ENCODE data around the gene E2F6. TPM values are rescaled to one million over a fixed set of nuclear protein-coding genes. Genes with fewer than 3 reads are reported as not detected.

Gene E2F6
- total and polyA plus RNA-seq, 2 of the 4 experiments (the other 2 are of a cell fraction) = 8.2 to 10.9 TPM

GRCh38 chr2:11454824-11455223, 11.1 kb downstream of the E2F6 start:
- no peak overlapping the region for H4K5ac ChIP-seq (ENCODE audit: low read depth, low read length)
- no peak overlapping the region for H4K8ac ChIP-seq (ENCODE audit: low read depth in 2 of 2, low read length in 2 of 2)
- H4K20me1 ChIP-seq (ENCODE audit: insufficient read depth, low read length) = peaks cover 47% of the 10 kb centered on the region
- H3K27me3 ChIP-seq (ENCODE audit: control insufficient read depth, insufficient read depth, low read length) = no peaks in the 10 kb centered on the region
- no peak for ATAC-seq (ENCODE audit: low read depth)
- H3K9me3 ChIP-seq (ENCODE audit: control insufficient read depth, insufficient read depth, low read length) = no peaks in the 10 kb centered on the region
- H3K9me1 ChIP-seq (ENCODE audit: insufficient read depth, low read length) = peaks cover 8% of the 10 kb centered on the region
- peaks cover 2% of the 10 kb centered on the region; the same call in 1 of the 2 replicates for H3K4me1 ChIP-seq (ENCODE audit: control insufficient read depth, insufficient read depth, low read length)
- TF ChIP-seq ELK1 (IDR thresholded peaks at IDR 0.05; ENCODE audit: borderline replicate concordance, low read depth, low read length) (no peak), CEBPB (IDR thresholded peaks at IDR 0.05; ENCODE audit: low read depth, low read length) (peak; percentile 60; the same call in 1 of the 2 replicates), CHD1 (IDR thresholded peaks at IDR 0.05; ENCODE audit: low read depth, low read length) (no peak)
- no peak overlapping the region for H4K91ac ChIP-seq (ENCODE audit: insufficient read depth, low read depth, low read length)
- no peak overlapping the region for H3K56ac ChIP-seq (ENCODE audit: extremely low read depth, insufficient read depth, low read length)
- intact Hi-C loops (cut with micrococcal nuclease) = no loop called here
- in situ Hi-C loops (cut with MboI; ENCODE audit: low sequenced_read_pairs) = no loop called here
- H3K36me3 ChIP-seq (ENCODE audit: control insufficient read depth, insufficient read depth, low read length) = peaks cover 21% of the 10 kb centered on the region
- H3K4me3 ChIP-seq (ENCODE audit: insufficient read depth, low read depth, low read length) = no peak overlapping the region
- no CpG with 5 or more reads among the region's 6 CpGs for whole genome bisulfite sequencing, 2 experiments (ENCODE audit: extremely low coverage in 2 of 2, insufficient read length in 1 of 2)
- H2AK9ac ChIP-seq (replicated peaks; ENCODE audit: low read depth, low read length, poor library complexity) = no peak overlapping the region
- H3K18ac ChIP-seq (ENCODE audit: low read depth, low read length) = no peak overlapping the region
- DNase-seq = no peak
- ChIA-PET CTCF (no interaction called here), POLR2A (ENCODE audit: unreplicated experiment) (no interaction called here)
- H3K4ac ChIP-seq (ENCODE audit: low read depth, low read length) = no peak overlapping the region
- H3K9ac ChIP-seq (ENCODE audit: low read depth, low read length) = no peak overlapping the region
- no peak overlapping the region for H3K4me2 ChIP-seq (ENCODE audit: low read depth, low read length)
- H2BK20ac ChIP-seq (ENCODE audit: low read depth, low read length) = no peak overlapping the region
- no peak overlapping the region for H3K23ac ChIP-seq (ENCODE audit: low read depth, low read length)
- H2BK15ac ChIP-seq (ENCODE audit: low read depth, low read length) = no peak overlapping the region
- H2BK120ac ChIP-seq (ENCODE audit: low read depth, low read length) = no peak overlapping the region
- no peak overlapping the region for H2AK5ac ChIP-seq (ENCODE audit: low read depth, low read length)
- dilution Hi-C loops (cut with HindIII; ENCODE audit: low sequenced_read_pairs, unreplicated experiment) = no loop called here
- no TSS peak for BruUV-seq (replicated peaks)
- peaks cover 26 to 58% of the 10 kb centered on the region in 2 experiments for H3K79me1 ChIP-seq (ENCODE audit: low read depth in 1 of 2, low read length in 2 of 2)
- H2AFZ ChIP-seq (replicated peaks; ENCODE audit: low read length, poor library complexity) = no peak overlapping the region
- H3K14ac ChIP-seq (replicated peaks; ENCODE audit: low read depth, low read length) = no peak overlapping the region
- H2BK5ac ChIP-seq (ENCODE audit: low read depth, low read length, poor library complexity, severe bottlenecking) = no peak overlapping the region
- H3K27ac ChIP-seq (ENCODE audit: insufficient read depth, low read length) = no peak overlapping the region
